ENCODE measurements around the gene STAC2.

Gene STAC2

GRCh38 chr17:39177256-39177655 lies 48.5 kb downstream of the STAC2 start:
- no peak overlapping the region for H3K4me3 ChIP-seq (ENCODE audit: low read length)
- TF ChIP-seq, protein P1, sequence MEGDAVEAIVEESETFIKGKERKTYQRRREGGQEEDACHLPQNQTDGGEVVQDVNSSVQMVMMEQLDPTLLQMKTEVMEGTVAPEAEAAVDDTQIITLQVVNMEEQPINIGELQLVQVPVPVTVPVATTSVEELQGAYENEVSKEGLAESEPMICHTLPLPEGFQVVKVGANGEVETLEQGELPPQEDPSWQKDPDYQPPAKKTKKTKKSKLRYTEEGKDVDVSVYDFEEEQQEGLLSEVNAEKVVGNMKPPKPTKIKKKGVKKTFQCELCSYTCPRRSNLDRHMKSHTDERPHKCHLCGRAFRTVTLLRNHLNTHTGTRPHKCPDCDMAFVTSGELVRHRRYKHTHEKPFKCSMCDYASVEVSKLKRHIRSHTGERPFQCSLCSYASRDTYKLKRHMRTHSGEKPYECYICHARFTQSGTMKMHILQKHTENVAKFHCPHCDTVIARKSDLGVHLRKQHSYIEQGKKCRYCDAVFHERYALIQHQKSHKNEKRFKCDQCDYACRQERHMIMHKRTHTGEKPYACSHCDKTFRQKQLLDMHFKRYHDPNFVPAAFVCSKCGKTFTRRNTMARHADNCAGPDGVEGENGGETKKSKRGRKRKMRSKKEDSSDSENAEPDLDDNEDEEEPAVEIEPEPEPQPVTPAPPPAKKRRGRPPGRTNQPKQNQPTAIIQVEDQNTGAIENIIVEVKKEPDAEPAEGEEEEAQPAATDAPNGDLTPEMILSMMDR (conservative IDR thresholded peaks at IDR 0.05; ENCODE audit: low read depth, low read length), result no peak
- no peak for DNase-seq (ENCODE audit: low read depth)

GRCh38 chr17:39175695-39176093 lies 50.1 kb downstream of the STAC2 start:
- TF ChIP-seq, protein P1 (conservative IDR thresholded peaks at IDR 0.05; ENCODE audit: low read depth, low read length), result no peak
- no peak for DNase-seq (ENCODE audit: low read depth)
- no peak overlapping the region for H3K4me3 ChIP-seq (ENCODE audit: low read length)

DNA sequence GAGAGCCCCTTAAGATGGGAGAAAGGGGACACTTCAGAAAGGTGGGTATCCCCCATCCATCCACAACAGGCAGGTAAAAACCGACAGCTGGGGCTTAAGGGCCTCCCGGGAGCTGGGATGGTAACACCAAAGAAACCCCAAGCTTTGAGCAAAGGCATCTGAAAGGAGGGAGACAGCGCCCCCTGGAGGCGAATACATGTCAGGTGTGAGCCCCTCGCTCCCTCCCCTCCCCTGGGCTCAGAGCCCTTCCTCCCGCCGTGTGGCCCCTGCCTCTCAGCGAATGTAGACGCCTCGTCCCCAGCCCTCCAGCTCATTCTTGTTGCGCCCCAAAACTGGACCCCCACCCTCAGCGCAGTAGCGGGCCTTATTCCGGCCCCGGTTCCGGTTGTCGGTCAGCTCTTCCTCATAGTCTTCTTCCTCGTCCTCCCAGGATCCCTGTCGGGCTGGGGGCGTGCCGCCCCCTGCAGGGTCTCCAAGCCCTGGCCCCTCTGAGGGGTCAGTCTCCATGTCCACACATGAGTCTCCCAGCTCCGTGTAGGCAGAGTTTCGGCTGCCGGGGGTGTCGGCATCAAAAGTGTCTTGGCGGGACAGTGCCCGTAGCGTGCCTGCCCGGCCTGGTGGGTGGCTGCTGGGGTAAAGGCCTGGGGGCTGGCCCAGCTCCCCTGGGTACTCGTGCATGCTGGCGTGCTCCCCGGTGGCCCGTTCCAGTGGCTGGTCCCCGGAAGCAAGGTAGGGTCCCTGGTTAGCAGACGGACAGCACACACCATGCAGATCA lies 50.6 kb downstream of the STAC2 start:
- no peak for DNase-seq (ENCODE audit: low read depth)
- H3K4me3 ChIP-seq (ENCODE audit: low read length), result no peak overlapping the region
- TF ChIP-seq, protein P1 (conservative IDR thresholded peaks at IDR 0.05; ENCODE audit: low read depth, low read length), result peak; percentile 87

- DNase-seq (ENCODE audit: low read depth), result no peak
- TF ChIP-seq, protein P1 (conservative IDR thresholded peaks at IDR 0.05; ENCODE audit: low read depth, low read length), result no peak
- H3K4me3 ChIP-seq (ENCODE audit: low read length), result no peak overlapping the region
Measured at GRCh38 chr17:39173526-39174274, 52.0 kb downstream of the STAC2 start.

DNA sequence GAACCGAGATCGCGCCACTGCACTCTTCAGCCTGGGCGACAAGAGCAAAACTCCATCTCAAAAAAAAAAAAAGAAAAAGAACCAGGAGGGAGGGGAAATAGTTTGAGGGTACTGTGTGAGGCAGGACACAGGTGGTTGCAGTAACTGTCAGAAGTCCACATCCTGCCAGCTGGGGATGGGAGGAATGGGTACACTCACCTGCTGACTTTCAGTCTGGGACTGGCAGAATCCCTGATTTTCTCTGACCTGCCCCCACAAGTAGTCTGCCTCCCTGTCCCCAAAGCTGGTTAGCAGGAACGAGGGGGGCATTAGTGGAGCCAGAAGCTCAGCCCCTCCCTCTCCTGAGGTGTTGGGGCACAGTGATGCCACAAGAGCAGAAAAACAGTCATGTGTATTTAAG lies 52.7 kb downstream of the STAC2 start:
- H3K4me3 ChIP-seq (ENCODE audit: low read length), result no peak overlapping the region
- no peak for DNase-seq (ENCODE audit: low read depth)
- TF ChIP-seq, protein P1 (conservative IDR thresholded peaks at IDR 0.05; ENCODE audit: low read depth, low read length), result no peak

DNA sequence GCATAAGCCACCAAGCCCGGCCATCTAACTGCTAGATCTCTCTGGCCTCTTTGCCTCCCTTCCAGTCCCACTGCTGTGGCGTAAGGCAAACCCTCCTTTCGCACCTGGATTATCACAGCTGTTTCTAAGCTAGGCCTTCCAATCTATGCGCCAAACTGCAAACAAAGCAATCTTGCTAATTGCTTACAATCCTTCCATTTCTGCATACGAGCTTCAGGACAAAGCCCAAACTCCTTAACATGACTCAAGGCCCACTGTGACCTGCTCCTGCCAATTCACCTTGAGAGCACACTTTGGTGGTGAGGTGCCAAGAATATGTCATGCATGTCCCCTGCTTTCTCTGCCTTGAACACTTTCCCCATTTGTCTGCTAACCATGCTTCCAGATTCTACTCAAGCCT lies 53.8 kb downstream of the STAC2 start:
- TF ChIP-seq, protein P1 (conservative IDR thresholded peaks at IDR 0.05; ENCODE audit: low read depth, low read length), result no peak
- no peak for DNase-seq (ENCODE audit: low read depth)
- no peak overlapping the region for H3K4me3 ChIP-seq (ENCODE audit: low read length)
